NCI-H82 treated with DMSO at 0.1 percent for 48 hours (cell line): ENCODE data around the gene IRX1.

Experiments
- DNase-seq: peaks from one replicate; lab custom pipeline; 2025; ENCODE audit not compliant: unreplicated experiment; lab: John Stamatoyannopoulos, UW

Gene IRX1

GRCh38 chr5:3595006-3595961 is at the start of gene IRX1:
IRX1 (plus strand) TSS chr5:3595832; CDS start chr5:3596106, 274 bp downstream.
- no peak for DNase-seq

GRCh38 chr5:3546028-3546427 is 49.6 kb upstream of the IRX1 start:
- DNase-seq, result no peak

- DNase-seq, result no peak
These were observed 31.5 kb upstream of the IRX1 start for GRCh38 chr5:3564116-3564515.

- DNase-seq, result no peak
These were observed 30.7 kb upstream of the IRX1 start for GRCh38 chr5:3564827-3565518.

- no peak for DNase-seq
These were observed 10.7 kb upstream of the IRX1 start for GRCh38 chr5:3584724-3585531.

- no peak for DNase-seq
These were observed 5.3 kb upstream of the IRX1 start for GRCh38 chr5:3590161-3590966.

GRCh38 chr5:3590967-3591900 is 4.4 kb upstream of the IRX1 start:
- DNase-seq, result no peak

- no peak for DNase-seq
These were observed 3.3 kb upstream of the IRX1 start for GRCh38 chr5:3592298-3592697.

GRCh38 chr5:3593771-3594509 is 1.7 kb upstream of the IRX1 start:
- no peak for DNase-seq

GRCh38 chr5:3594510-3595005 is 1.1 kb upstream of the IRX1 start:
- DNase-seq, result no peak

- DNase-seq, result no peak
These were observed 711 bp downstream of the IRX1 start for GRCh38 chr5:3596261-3596825.

- no peak for DNase-seq
These were observed 1.2 kb downstream of the IRX1 start for GRCh38 chr5:3596857-3597166.

- no peak for DNase-seq
These were observed 1.8 kb downstream of the IRX1 start for GRCh38 chr5:3597167-3598007.

- no peak for DNase-seq
These were observed 2.6 kb downstream of the IRX1 start for GRCh38 chr5:3598207-3598606.

GRCh38 chr5:3598769-3599211 is 3.2 kb downstream of the IRX1 start:
- DNase-seq, result no peak

GRCh38 chr5:3599226-3600105 is 3.8 kb downstream of the IRX1 start:
- no peak for DNase-seq
